CD14-positive monocyte (primary cell): ENCODE results near the gene WHRN. TPM values are rescaled to one million over a fixed set of nuclear protein-coding genes. Genes with fewer than 3 reads are reported as not detected.

Experiments used
- DNase-seq, 3 donors: peaks; one replicate each; pipeline ENCODE4 v3.0.0-alpha.2; 2011 to 2022
- H2AFZ ChIP-seq: 2 replicates; pipeline ENCODE4 v1.6.0; 2012; ENCODE audit warnings: mild to moderate bottlenecking, low read depth, low read length, inconsistent platforms; ENCODE audit not compliant: insufficient read depth, poor library complexity, severe bottlenecking
- H3K27ac ChIP-seq, 2 donors: 1 replicate in 1 of 2; 2 replicates in 1 of 2; pipeline ENCODE4 v1.5.1; 2012 to 2013; ENCODE audit warnings: low read length in 2 of 2, control low read depth in 1 of 2, inconsistent platforms in 1 of 2, low read depth in 1 of 2, mild to moderate bottlenecking in 1 of 2
- H3K27me3 ChIP-seq, 2 donors: one replicate each; pipeline versions ENCODE4 v1.6.0 to v1.6.1; 2011 to 2013; ENCODE audit warnings: low read length in 2 of 2; ENCODE audit not compliant: control insufficient read depth in 2 of 2, insufficient read depth in 2 of 2
- H3K36me3 ChIP-seq, 2 donors: replicated peaks in 1 of 2; 1 replicate in 1 of 2; 2 replicates in 1 of 2; pipeline versions ENCODE4 v1.5.1 to v1.6.1; 2012 to 2013; ENCODE audit warnings: low read length in 2 of 2, control low read depth in 1 of 2, inconsistent platforms in 1 of 2, mild to moderate bottlenecking in 1 of 2; ENCODE audit not compliant: insufficient read depth in 2 of 2, control insufficient read depth in 1 of 2
- H3K4me1 ChIP-seq, 2 donors: 1 replicate in 1 of 2; 2 replicates in 1 of 2; pipeline versions ENCODE4 v1.5.1 to v1.6.1; 2012 to 2013; ENCODE audit warnings: low read length in 2 of 2, control low read depth in 1 of 2, inconsistent platforms in 1 of 2, mild to moderate bottlenecking in 1 of 2, moderate library complexity in 1 of 2; ENCODE audit not compliant: insufficient read depth in 2 of 2, control insufficient read depth in 1 of 2
- H3K4me2 ChIP-seq: replicated peaks from 2 replicates; pipeline ENCODE3; 2012; ENCODE audit warnings: low read length, moderate library complexity, mild to moderate bottlenecking; ENCODE audit not compliant: poor library complexity, severe bottlenecking; ENCODE audit errors: extremely low read depth
- H3K4me3 ChIP-seq, 3 experiments: fragments of 200-600 bp in 1 of 3; sonication (generic) in 1 of 3; replicated peaks in 1 of 3; 1 replicate in 2 of 3; 2 replicates in 1 of 3; pipeline ENCODE4 v1.5.1; 2011 to 2013; ENCODE audit warnings: low read length in 3 of 3, mild to moderate bottlenecking in 3 of 3, control low read depth in 2 of 3, low read depth in 2 of 3, inconsistent platforms in 1 of 3, moderate library complexity in 1 of 3
- H3K79me2 ChIP-seq: 2 replicates; pipeline ENCODE4 v1.6.0; 2012; ENCODE audit warnings: mild to moderate bottlenecking, control low read depth, inconsistent platforms, low read length, moderate library complexity; ENCODE audit not compliant: insufficient read depth
- H3K9ac ChIP-seq: 2 replicates; pipeline ENCODE4 v1.6.0; 2017; ENCODE audit warnings: low read length, mild to moderate bottlenecking; ENCODE audit not compliant: insufficient read depth, poor library complexity, severe bottlenecking
- H3K9me3 ChIP-seq, 2 donors: replicated peaks in 1 of 2; 1 replicate in 1 of 2; 2 replicates in 1 of 2; pipeline versions ENCODE4 v1.5.1 to v1.6.1; 2012 to 2013; ENCODE audit warnings: low read length in 2 of 2, control low read depth in 1 of 2; ENCODE audit not compliant: control insufficient read depth in 1 of 2, insufficient read depth in 1 of 2
- H4K20me1 ChIP-seq: 2 replicates; pipeline ENCODE4 v1.6.0; 2012; ENCODE audit warnings: mild to moderate bottlenecking, low read length, control low read depth, moderate library complexity; ENCODE audit not compliant: insufficient read depth
- H3K27ac Mint-ChIP-seq, 7 donors: one replicate each; pipeline ENCODE4 v1.8.0; 2020; ENCODE audit warnings: mild to moderate bottlenecking in 7 of 7, mixed read lengths in 7 of 7, moderate library complexity in 6 of 7, inconsistent platforms in 2 of 7
- H3K27me3 Mint-ChIP-seq, 3 donors: one replicate each; pipeline ENCODE4 v1.8.0; 2021 to 2022; ENCODE audit warnings: low read depth in 3 of 3, mild to moderate bottlenecking in 3 of 3, mixed read lengths in 3 of 3, moderate library complexity in 3 of 3, inconsistent platforms in 1 of 3
- H3K36me3 Mint-ChIP-seq, 2 donors: one replicate each; pipeline ENCODE4 v1.8.0; 2020; ENCODE audit warnings: mixed read lengths in 2 of 2, inconsistent platforms in 1 of 2, mild to moderate bottlenecking in 1 of 2
- H3K4me1 Mint-ChIP-seq: one replicate; pipeline ENCODE4 v1.8.0; 2020; ENCODE audit warnings: mild to moderate bottlenecking, mixed read lengths
- H3K4me3 Mint-ChIP-seq, 2 donors: one replicate each; pipeline ENCODE4 v1.8.0; 2020; ENCODE audit warnings: mild to moderate bottlenecking in 2 of 2, mixed read lengths in 2 of 2, moderate library complexity in 1 of 2
- H3K9me3 Mint-ChIP-seq, 7 donors: one replicate each; pipeline ENCODE4 v1.8.0; 2020 to 2022; ENCODE audit warnings: mixed read lengths in 7 of 7, mild to moderate bottlenecking in 6 of 7, moderate library complexity in 6 of 7, inconsistent platforms in 2 of 7
- WGBS: methylation state at CpG from one replicate; pipeline ENCODE4 v1.1.5; 2013; ENCODE audit warnings: missing lambda C conversion rate; ENCODE audit not compliant: insufficient coverage; 5-methylcytosine and 5-hydroxymethylcytosine counted together
- intact Hi-C, 2 donors: fragments of 100-400 bp; cut with micrococcal nuclease; formaldehyde crosslinking; loops; one replicate each; pipeline versions ENCODE4 v1.15.0 to v1.15.1; 2023
- polyA plus RNA-seq, 3 donors: library from polyadenylated mRNA; depleted of rRNA in 1 of 3; unstranded in 2 of 3; stranded (reverse) in 1 of 3; fragments of 300-500 nt in 2 of 3; fragments of >200 nt in 1 of 3; fragmentation: Illumina TruSeq in 2 of 3; gene quantifications; 1 replicate in 2 of 3; 2 replicates in 1 of 3; pipeline ENCODE4 v1.2.3, GENCODE V29; 2012 to 2021
- TF ChIP-seq, protein P1 (sequence below): fragments of 200-600 bp; IDR thresholded peaks from one replicate; pipeline ENCODE4 v1.8.0; 2022; ENCODE audit warnings: antibody characterized with exemption, mild to moderate bottlenecking

Gene WHRN
- polyA plus RNA-seq, 3 donors, result 0.13 to 0.59 (median 0.30) TPM

GRCh38 chr9:114460513-114461199 is 44.6 kb downstream of the WHRN start:
- Mint-ChIP-seq H3K4me3 (no peak overlapping the region), H3K4me1 (peaks cover 5% of the 10 kb centered on the region), H3K36me3 (no peaks in the 10 kb centered on the region), H3K27me3 (peaks cover 1 to 2% (median 2%) of the 10 kb centered on the region in 3 donors), H3K9me3 (peaks cover 0 to 4% (median 0%) of the 10 kb centered on the region in 7 donors), H3K27ac (no peak overlapping the region)
- H3K27ac ChIP-seq, result no peak overlapping the region
- H3K4me1 ChIP-seq, result no peaks in the 10 kb centered on the region
- H4K20me1 ChIP-seq, result no peaks in the 10 kb centered on the region
- H3K4me2 ChIP-seq, result no peak overlapping the region
- intact Hi-C loops, result no loop called here
- no peaks in the 10 kb centered on the region for H3K27me3 ChIP-seq
- 71% methylated on average over 4 of the region's 8 CpGs for WGBS
- H3K36me3 ChIP-seq, result no peaks in the 10 kb centered on the region
- H3K9me3 ChIP-seq, result no peaks in the 10 kb centered on the region
- H3K4me3 ChIP-seq, result no peak overlapping the region
- TF ChIP-seq, protein P1, sequence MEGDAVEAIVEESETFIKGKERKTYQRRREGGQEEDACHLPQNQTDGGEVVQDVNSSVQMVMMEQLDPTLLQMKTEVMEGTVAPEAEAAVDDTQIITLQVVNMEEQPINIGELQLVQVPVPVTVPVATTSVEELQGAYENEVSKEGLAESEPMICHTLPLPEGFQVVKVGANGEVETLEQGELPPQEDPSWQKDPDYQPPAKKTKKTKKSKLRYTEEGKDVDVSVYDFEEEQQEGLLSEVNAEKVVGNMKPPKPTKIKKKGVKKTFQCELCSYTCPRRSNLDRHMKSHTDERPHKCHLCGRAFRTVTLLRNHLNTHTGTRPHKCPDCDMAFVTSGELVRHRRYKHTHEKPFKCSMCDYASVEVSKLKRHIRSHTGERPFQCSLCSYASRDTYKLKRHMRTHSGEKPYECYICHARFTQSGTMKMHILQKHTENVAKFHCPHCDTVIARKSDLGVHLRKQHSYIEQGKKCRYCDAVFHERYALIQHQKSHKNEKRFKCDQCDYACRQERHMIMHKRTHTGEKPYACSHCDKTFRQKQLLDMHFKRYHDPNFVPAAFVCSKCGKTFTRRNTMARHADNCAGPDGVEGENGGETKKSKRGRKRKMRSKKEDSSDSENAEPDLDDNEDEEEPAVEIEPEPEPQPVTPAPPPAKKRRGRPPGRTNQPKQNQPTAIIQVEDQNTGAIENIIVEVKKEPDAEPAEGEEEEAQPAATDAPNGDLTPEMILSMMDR, result no peak
- H3K79me2 ChIP-seq, result no peaks in the 10 kb centered on the region
- no peak overlapping the region for H3K9ac ChIP-seq
- DNase-seq, result no peak
- no peak overlapping the region for H2AFZ ChIP-seq

DNA sequence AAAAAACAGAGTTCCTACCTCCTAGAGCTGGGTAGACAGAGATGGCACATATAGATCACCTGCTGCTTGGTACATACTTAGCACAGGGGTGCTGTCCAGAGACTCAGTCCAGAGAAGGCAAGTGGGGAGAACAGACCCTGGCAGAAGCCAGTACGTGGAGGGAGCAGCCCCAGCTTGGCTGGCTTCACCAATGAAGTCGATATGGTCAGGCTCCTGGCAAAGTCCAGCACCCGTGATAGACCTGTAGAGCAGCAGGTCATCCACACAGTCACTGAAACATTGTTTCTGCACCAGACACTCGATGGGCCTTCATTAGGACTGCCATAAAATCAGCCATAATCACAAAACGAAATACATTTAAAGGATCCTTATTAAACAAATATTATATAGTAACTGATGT is 45.8 kb downstream of the WHRN start:
- Histone ChIP-seq H3K4me3 (no peak overlapping the region), H3K27ac (no peak overlapping the region), H2AFZ (no peak overlapping the region), H3K4me2 (no peak overlapping the region), H3K9me3 (no peaks in the 10 kb centered on the region), H3K79me2 (no peaks in the 10 kb centered on the region), H4K20me1 (no peaks in the 10 kb centered on the region), H3K4me1 (no peaks in the 10 kb centered on the region), H3K9ac (no peak overlapping the region), H3K27me3 (no peaks in the 10 kb centered on the region), H3K36me3 (no peaks in the 10 kb centered on the region)
- H3K9me3 Mint-ChIP-seq, result peaks cover 0 to 4% (median 0%) of the 10 kb centered on the region in 7 donors
- TF ChIP-seq, protein P1, result no peak
- peaks cover 1 to 2% (median 2%) of the 10 kb centered on the region in 3 donors for H3K27me3 Mint-ChIP-seq
- intact Hi-C loops, result no loop called here
- H3K36me3 Mint-ChIP-seq, result no peaks in the 10 kb centered on the region
- no peak overlapping the region for H3K27ac Mint-ChIP-seq
- no CpG with 5 or more reads among the region's 5 CpGs for WGBS
- H3K4me3 Mint-ChIP-seq, result no peak overlapping the region
- H3K4me1 Mint-ChIP-seq, result peaks cover 5% of the 10 kb centered on the region
- DNase-seq, result no peak
